PC-3 (cell line): ENCODE data around the gene BATF3.

Experiments
- CTCF ChIP-seq: fragments of 300-600 bp; sonication (generic); conservative IDR thresholded peaks from 2 replicates; pipeline ENCODE4 v1.5.1; 2017; ENCODE audit warnings: antibody characterized with exemption, low read depth, mild to moderate bottlenecking, low read length
- EZH2 ChIP-seq: fragments of 300-600 bp; sonication (generic); IDR thresholded peaks from one replicate; pipeline ENCODE4 v1.6.1; 2017; ENCODE audit warnings: antibody characterized with exemption, mild to moderate bottlenecking, low read length; ENCODE audit not compliant: unreplicated experiment
- EZH2phosphoT487 ChIP-seq: fragments of 300-600 bp; sonication (generic); IDR thresholded peaks from 2 replicates; pipeline ENCODE4 v1.6.1; 2018; ENCODE audit warnings: mild to moderate bottlenecking, antibody characterized with exemption, low read length, borderline replicate concordance

DNA sequence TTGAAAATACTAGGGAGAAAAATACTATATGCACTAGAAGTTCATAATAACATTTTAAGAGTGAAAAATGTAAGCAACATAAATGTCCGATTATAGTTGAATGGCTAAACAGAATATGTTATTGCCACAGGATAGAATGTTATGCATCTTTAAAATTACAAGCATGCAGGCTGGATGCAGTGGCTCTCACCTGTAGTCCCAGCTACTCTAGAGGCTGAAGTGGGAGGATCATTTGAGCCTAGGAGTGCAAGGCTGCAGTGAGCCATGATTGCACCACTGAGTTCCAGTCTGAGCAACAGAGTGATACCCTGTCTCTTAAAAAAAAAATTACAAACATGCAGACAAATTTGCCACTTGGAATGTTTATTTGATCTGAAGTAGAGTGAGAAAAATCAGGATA is 3.0 kb upstream of the BATF3 start:
- TF ChIP-seq CTCF: no peak
- no peak for TF ChIP-seq EZH2
- no peak for TF ChIP-seq EZH2phosphoT487
